H1 (cell line): ENCODE data around the gene DTNB. TPM values are rescaled to one million over a fixed set of nuclear protein-coding genes. Genes with fewer than 3 reads are reported as not detected.

ENCODE experiments used
- CTCF ChIA-PET: fragments of 300-600 bp; sonication (Branson Sonifier 250); formaldehyde crosslinking; loops from one replicate; lab custom pipeline; 2021; ENCODE audit not compliant: partially characterized antibody; lab: Charles Lee
- POLR2A ChIA-PET: fragments of 300-600 bp; sonication (Branson Sonifier 250); formaldehyde crosslinking; loops from one replicate; lab custom pipeline; 2021; ENCODE audit warnings: inconsistent platforms; ENCODE audit not compliant: partially characterized antibody; lab: Charles Lee
- DNase-seq, 2 experiments: peaks; one replicate each; pipeline versions ENCODE4 v3.0.0 to v3.0.0-alpha.2; 2010 to 2022; ENCODE audit warnings: low spot score in 2 of 2, low read depth in 1 of 2, mixed read lengths in 1 of 2
- FAIRE-seq: peaks from 2 replicates; lab custom pipeline; 2011; peaks lifted over from hg19 to GRCh38; lab: Jason Lieb, UNC
- H2AFZ ChIP-seq: 2 replicates; pipeline ENCODE4 v1.8.1; 2012; ENCODE audit warnings: low read length, inconsistent platforms
- H2AK5ac ChIP-seq: 2 replicates; pipeline ENCODE4 v1.6.1; 2013; ENCODE audit warnings: low read depth, low read length
- H2BK120ac ChIP-seq: replicated peaks from 2 replicates; pipeline ENCODE3; 2013; ENCODE audit warnings: low read depth, low read length, inconsistent platforms
- H2BK12ac ChIP-seq: 2 replicates; pipeline ENCODE4 v1.6.1; 2013; ENCODE audit warnings: low read depth, low read length
- H2BK15ac ChIP-seq: 2 replicates; pipeline ENCODE4 v1.6.1; 2013; ENCODE audit warnings: low read length
- H2BK20ac ChIP-seq: 2 replicates; pipeline ENCODE4 v1.6.1; 2013; ENCODE audit warnings: low read length
- H2BK5ac ChIP-seq: 2 replicates; pipeline ENCODE4 v1.6.1; 2013; ENCODE audit warnings: low read depth, low read length
- H3K14ac ChIP-seq: 2 replicates; pipeline ENCODE4 v1.6.1; 2013; ENCODE audit warnings: inconsistent platforms; ENCODE audit not compliant: insufficient read length
- H3K18ac ChIP-seq: 2 replicates; pipeline ENCODE4 v1.6.1; 2013; ENCODE audit warnings: low read length; ENCODE audit errors: extremely low read depth
- H3K23ac ChIP-seq: 2 replicates; pipeline ENCODE4 v1.6.1; 2013; ENCODE audit warnings: inconsistent platforms; ENCODE audit not compliant: insufficient read length
- H3K23me2 ChIP-seq: 2 replicates; pipeline ENCODE4 v1.6.1; 2013; ENCODE audit warnings: low read depth, low read length
- H3K27ac ChIP-seq: 2 replicates; pipeline ENCODE4 v1.6.1; 2011; ENCODE audit warnings: low read depth, low read length, inconsistent platforms
- H3K27me3 ChIP-seq, 4 experiments: replicated peaks in 1 of 4; 1 replicate in 1 of 4; 2 replicates in 3 of 4; pipeline versions ENCODE4 v1.6.1 to v1.8.1; 2011 to 2013; ENCODE audit warnings: low read length in 3 of 4, mild to moderate bottlenecking in 3 of 4, inconsistent platforms in 2 of 4, mixed read lengths in 2 of 4, moderate library complexity in 1 of 4; ENCODE audit not compliant: control insufficient read depth in 3 of 4, insufficient read depth in 3 of 4; ENCODE audit errors: extremely low read depth in 1 of 4
- H3K36me3 ChIP-seq, 4 experiments: 2 replicates each; pipeline versions ENCODE4 v1.6.1 to v1.8.1; 2011 to 2013; ENCODE audit warnings: mild to moderate bottlenecking in 4 of 4, low read length in 3 of 4, moderate library complexity in 2 of 4, control low read depth in 1 of 4, inconsistent platforms in 1 of 4; ENCODE audit not compliant: insufficient read depth in 4 of 4, control insufficient read depth in 2 of 4
- H3K4ac ChIP-seq: replicated peaks from 2 replicates; pipeline ENCODE3; 2013; ENCODE audit warnings: low read length, low read depth, mixed read lengths, inconsistent platforms; ENCODE audit not compliant: insufficient read length
- H3K4me1 ChIP-seq, 4 experiments: replicated peaks in 1 of 4; 1 replicate in 1 of 4; 2 replicates in 3 of 4; pipeline versions ENCODE4 v1.6.1 to v1.8.1; 2011 to 2013; ENCODE audit warnings: low read length in 3 of 4, inconsistent platforms in 2 of 4, mixed read lengths in 1 of 4; ENCODE audit not compliant: insufficient read depth in 4 of 4, control insufficient read depth in 3 of 4
- H3K4me2 ChIP-seq, 2 experiments: 2 replicates each; pipeline versions ENCODE4 v1.6.1 to v1.8.1; 2011 to 2013; ENCODE audit warnings: low read depth in 2 of 2, low read length in 2 of 2, control low read depth in 1 of 2, inconsistent platforms in 1 of 2, mild to moderate bottlenecking in 1 of 2; ENCODE audit not compliant: insufficient read depth in 1 of 2
- H3K4me3 ChIP-seq, 4 experiments: fragments of 200-600, 300-600 bp in 1 of 4; sonication (generic), shearing (Covaris generic), sonication (Bioruptor Twin) in 1 of 4; 2 replicates each; pipeline versions ENCODE4 v1.5.1 to v1.8.1; 2011 to 2016; ENCODE audit warnings: low read length in 4 of 4, low read depth in 3 of 4, control low read depth in 2 of 4, inconsistent platforms in 2 of 4, mild to moderate bottlenecking in 2 of 4, mixed read lengths in 1 of 4, moderate library complexity in 1 of 4; ENCODE audit not compliant: insufficient read depth in 2 of 4; ENCODE audit errors: extremely low read depth in 1 of 4
- H3K56ac ChIP-seq: replicated peaks from 2 replicates; pipeline ENCODE3; 2013; ENCODE audit warnings: low read depth, mild to moderate bottlenecking, mixed read lengths, low read length, inconsistent platforms; ENCODE audit not compliant: insufficient read length
- H3K79me1 ChIP-seq: 2 replicates; pipeline ENCODE4 v1.6.1; 2013; ENCODE audit warnings: low read depth, low read length, control low read depth
- H3K79me2 ChIP-seq, 2 experiments: 2 replicates each; pipeline versions ENCODE4 v1.6.1 to v1.8.1; 2012 to 2013; ENCODE audit warnings: low read length in 2 of 2, mild to moderate bottlenecking in 2 of 2, inconsistent platforms in 1 of 2; ENCODE audit not compliant: insufficient read depth in 2 of 2, control insufficient read depth in 1 of 2
- H3K9ac ChIP-seq, 4 experiments: replicated peaks in 1 of 4; 1 replicate in 1 of 4; 2 replicates in 3 of 4; pipeline versions ENCODE4 v1.6.1 to v1.8.1; 2011 to 2013; ENCODE audit warnings: low read depth in 3 of 4, low read length in 3 of 4, control low read depth in 2 of 4, mild to moderate bottlenecking in 2 of 4, moderate library complexity in 2 of 4, inconsistent platforms in 1 of 4; ENCODE audit errors: extremely low read depth in 1 of 4
- H3K9me3 ChIP-seq, 2 experiments: 2 replicates each; pipeline versions ENCODE4 v1.6.1 to v1.8.1; 2012 to 2013; ENCODE audit warnings: mild to moderate bottlenecking in 2 of 2, moderate library complexity in 2 of 2, control low read depth in 1 of 2, inconsistent platforms in 1 of 2, low read depth in 1 of 2, low read length in 1 of 2, mixed read lengths in 1 of 2; ENCODE audit not compliant: insufficient read depth in 2 of 2
- H4K20me1 ChIP-seq, 2 experiments: replicated peaks in 1 of 2; 2 replicates each; pipeline versions ENCODE3 to v1.8.1; 2011 to 2013; ENCODE audit warnings: inconsistent platforms in 2 of 2, low read length in 2 of 2, mild to moderate bottlenecking in 1 of 2; ENCODE audit not compliant: insufficient read depth in 2 of 2, control insufficient read depth in 1 of 2
- H4K5ac ChIP-seq: 2 replicates; pipeline ENCODE4 v1.6.1; 2013; ENCODE audit warnings: low read length, low read depth, mixed read lengths, inconsistent platforms; ENCODE audit not compliant: insufficient read length
- H4K8ac ChIP-seq: 2 replicates; pipeline ENCODE4 v1.8.0; 2013; ENCODE audit warnings: mild to moderate bottlenecking, moderate library complexity, low read length, inconsistent platforms; ENCODE audit not compliant: insufficient read depth; ENCODE audit errors: extremely low read depth
- H4K91ac ChIP-seq: replicated peaks from 2 replicates; pipeline ENCODE3; 2013; ENCODE audit warnings: low read length, mixed read lengths, inconsistent platforms; ENCODE audit not compliant: insufficient read length
- CBX8 ChIP-seq: fragments of 300-800, 300-1000 bp; sonication (generic); IDR thresholded peaks from 2 replicates; pipeline ENCODE4 v1.7.1; 2016; ENCODE audit warnings: low read depth, low read length, borderline replicate concordance
- KDM5A ChIP-seq: fragments of 200-600 bp; IDR thresholded peaks from 2 replicates; pipeline ENCODE4 v1.7.1; 2012; ENCODE audit warnings: mild to moderate bottlenecking, low read length, inconsistent platforms, mixed read lengths
- PHF8 ChIP-seq: fragments of 200-600 bp; sonication (generic); conservative IDR thresholded peaks from 2 replicates; pipeline ENCODE4 v1.7.1; 2012; ENCODE audit warnings: low read depth, mild to moderate bottlenecking, inconsistent platforms, low read length, moderate library complexity
- RBBP5 ChIP-seq: IDR thresholded peaks from 2 replicates; pipeline ENCODE4 v1.7.1; 2012; ENCODE audit warnings: low read depth, mild to moderate bottlenecking, inconsistent platforms, low read length, moderate library complexity, borderline replicate concordance
- WGBS, 2 experiments: shearing (Covaris generic) in 1 of 2; methylation state at CpG; one replicate each; pipeline versions ENCODE4 v1.1.6 to v1.1.7; 2013 to 2015; ENCODE audit warnings: low lambda C conversion rate in 2 of 2, mixed read lengths in 2 of 2, inconsistent platforms in 1 of 2, low coverage in 1 of 2, missing lambda C conversion rate in 1 of 2; ENCODE audit not compliant: insufficient replicate concordance in 2 of 2, insufficient coverage in 1 of 2, insufficient read length in 1 of 2; ENCODE audit errors: extremely low coverage in 1 of 2, missing lambda C conversion rate in 1 of 2; 5-methylcytosine and 5-hydroxymethylcytosine counted together
- polyA plus RNA-seq, 7 experiments: library from polyadenylated mRNA; depleted of rRNA in 3 of 7; stranded (reverse) in 5 of 7; unstranded in 2 of 7; fragments of >200 nt in 5 of 7; fragments of 200-250 nt in 2 of 7; gene quantifications; 1 replicate in 5 of 7; 2 replicates in 1 of 7; 4 replicates in 1 of 7; pipeline versions ENCODE4 v1.2.1 to v1.2.3, GENCODE V29; 2011 to 2013; ENCODE audit warnings: missing spikeins in 2 of 7, mixed read lengths in 2 of 7
- total RNA-seq: library from RNA; stranded (reverse); fragmentation: NEBNext Ultra II Directional; extraction: Animal tissue kit (Norgen Biotek cat#: 25700); gene quantifications from 2 replicates; pipeline ENCODE4 v1.2.1, GENCODE V29; 2021

Gene DTNB
- total and polyA plus RNA-seq, 2 of the 8 experiments (the other 6 are each of a cell fraction or from before 2014, with no cell fraction given): 39.6 to 49.5 TPM

- no peak overlapping the region for H2BK12ac ChIP-seq
- FAIRE-seq (no peak), DNase-seq (no peak)
- no peak overlapping the region for H3K4me3 ChIP-seq
- H4K8ac ChIP-seq: no peak overlapping the region
- no peaks in the 10 kb centered on the region for H3K23me2 ChIP-seq
- H4K91ac ChIP-seq: no peak overlapping the region
- H4K20me1 ChIP-seq: peaks cover 0 to 4% of the 10 kb centered on the region in 2 experiments
- no peak overlapping the region for H3K18ac ChIP-seq
- no peak overlapping the region for H3K23ac ChIP-seq
- no peak overlapping the region for H3K4ac ChIP-seq
- H3K27ac ChIP-seq: no peak overlapping the region
- H2AFZ ChIP-seq: no peak overlapping the region
- TF ChIP-seq RBBP5 (no peak), KDM5A (no peak), PHF8 (no peak), CBX8 (no peak)
- 86% methylated on average over 5 of the region's 5 CpGs; no CpG with 5 or more reads in 1 of the 2 experiments for WGBS, 2 experiments
- no peak overlapping the region for H2BK120ac ChIP-seq
- H3K56ac ChIP-seq: no peak overlapping the region
- ChIA-PET POLR2A (no interaction called here), CTCF (no interaction called here)
- H2AK5ac ChIP-seq: no peak overlapping the region
- no peak overlapping the region for H2BK5ac ChIP-seq
- no peak overlapping the region for H3K14ac ChIP-seq
- no peaks in the 10 kb centered on the region for H3K4me1 ChIP-seq
- H3K79me1 ChIP-seq: no peaks in the 10 kb centered on the region
- H3K36me3 ChIP-seq: no peaks in the 10 kb centered on the region
- no peak overlapping the region for H3K9ac ChIP-seq
- H2BK15ac ChIP-seq: no peak overlapping the region
- no peak overlapping the region for H4K5ac ChIP-seq
- H3K27me3 ChIP-seq: no peaks in the 10 kb centered on the region
- no peaks in the 10 kb centered on the region for H3K9me3 ChIP-seq
- no peak overlapping the region for H3K4me2 ChIP-seq
- no peaks in the 10 kb centered on the region for H3K79me2 ChIP-seq
- H2BK20ac ChIP-seq: no peak overlapping the region
These were observed 191.0 kb downstream of the DTNB start for GRCh38 chr2:25482341-25482740.
